ENCODE measurements around the gene SNCG.
"Not testable (repeated sequence)": the region's sequence is repeated elsewhere in the genome, so short reads cannot be mapped to it uniquely, and the experiment has no call there.

DNA sequence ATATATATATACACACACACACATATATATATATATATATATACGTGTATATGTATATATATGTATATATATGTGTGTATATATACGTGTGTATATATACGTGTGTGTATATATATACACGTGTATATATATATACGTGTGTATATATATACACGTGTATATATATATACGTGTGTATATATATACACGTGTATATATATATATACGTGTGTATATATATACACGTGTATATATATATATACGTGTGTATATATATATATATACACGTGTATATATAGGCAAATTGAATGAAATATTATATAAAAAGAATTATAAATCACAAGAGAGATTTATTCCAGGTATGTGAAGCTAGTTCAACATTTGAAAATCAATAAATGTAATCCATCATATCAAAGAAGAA is 33.0 kb downstream of the SNCG start:
- TF ChIP-seq ZFX (IDR thresholded peaks at IDR 0.05; ENCODE audit: borderline replicate concordance): not testable (repeated sequence)
- TF ChIP-seq, protein P1, sequence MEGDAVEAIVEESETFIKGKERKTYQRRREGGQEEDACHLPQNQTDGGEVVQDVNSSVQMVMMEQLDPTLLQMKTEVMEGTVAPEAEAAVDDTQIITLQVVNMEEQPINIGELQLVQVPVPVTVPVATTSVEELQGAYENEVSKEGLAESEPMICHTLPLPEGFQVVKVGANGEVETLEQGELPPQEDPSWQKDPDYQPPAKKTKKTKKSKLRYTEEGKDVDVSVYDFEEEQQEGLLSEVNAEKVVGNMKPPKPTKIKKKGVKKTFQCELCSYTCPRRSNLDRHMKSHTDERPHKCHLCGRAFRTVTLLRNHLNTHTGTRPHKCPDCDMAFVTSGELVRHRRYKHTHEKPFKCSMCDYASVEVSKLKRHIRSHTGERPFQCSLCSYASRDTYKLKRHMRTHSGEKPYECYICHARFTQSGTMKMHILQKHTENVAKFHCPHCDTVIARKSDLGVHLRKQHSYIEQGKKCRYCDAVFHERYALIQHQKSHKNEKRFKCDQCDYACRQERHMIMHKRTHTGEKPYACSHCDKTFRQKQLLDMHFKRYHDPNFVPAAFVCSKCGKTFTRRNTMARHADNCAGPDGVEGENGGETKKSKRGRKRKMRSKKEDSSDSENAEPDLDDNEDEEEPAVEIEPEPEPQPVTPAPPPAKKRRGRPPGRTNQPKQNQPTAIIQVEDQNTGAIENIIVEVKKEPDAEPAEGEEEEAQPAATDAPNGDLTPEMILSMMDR (IDR thresholded peaks at IDR 0.05): not testable (repeated sequence)

Measured in 22Rv1 (cell line).